H9 (cell line): ENCODE results near the gene KIAA1958. TPM values are rescaled to one million over a fixed set of nuclear protein-coding genes. Genes with fewer than 3 reads are reported as not detected.

ENCODE experiments used
- DNase-seq: peaks from one replicate; pipeline ENCODE4 v3.0.0-alpha.2; 2017
- H2AFZ ChIP-seq: one replicate; pipeline ENCODE4 v1.6.1; 2013; ENCODE audit warnings: mild to moderate bottlenecking, low read length, control low read depth, moderate library complexity
- H2AK5ac ChIP-seq: 2 replicates; pipeline ENCODE4 v1.6.1; 2013; ENCODE audit warnings: low read length, control low read depth, mixed read lengths; ENCODE audit not compliant: insufficient read length
- H2BK120ac ChIP-seq: one replicate; pipeline ENCODE4 v1.6.1; 2013; ENCODE audit warnings: low read depth, mild to moderate bottlenecking, low read length, control low read depth, inconsistent platforms; ENCODE audit not compliant: poor library complexity, severe bottlenecking
- H2BK12ac ChIP-seq: 2 replicates; pipeline ENCODE4 v1.6.1; 2013; ENCODE audit warnings: low read length, control low read depth, mixed read lengths, low read depth; ENCODE audit not compliant: insufficient read length
- H2BK15ac ChIP-seq: 2 replicates; pipeline ENCODE4 v1.6.1; 2013; ENCODE audit warnings: low read depth, low read length, control low read depth
- H2BK20ac ChIP-seq: one replicate; pipeline ENCODE4 v1.6.1; 2013; ENCODE audit warnings: low read depth, mild to moderate bottlenecking, low read length, control low read depth, inconsistent platforms; ENCODE audit not compliant: poor library complexity, severe bottlenecking
- H2BK5ac ChIP-seq: 2 replicates; pipeline ENCODE4 v1.6.1; 2013; ENCODE audit warnings: low read length, control low read depth, mixed read lengths; ENCODE audit not compliant: insufficient read length
- H3K14ac ChIP-seq: 2 replicates; pipeline ENCODE4 v1.6.1; 2013; ENCODE audit warnings: low read length, control low read depth; ENCODE audit not compliant: insufficient read depth
- H3K18ac ChIP-seq: 2 replicates; pipeline ENCODE4 v1.6.1; 2013; ENCODE audit warnings: low read depth, mild to moderate bottlenecking, mixed read lengths, low read length, control low read depth; ENCODE audit not compliant: insufficient read length
- H3K23ac ChIP-seq: 2 replicates; pipeline ENCODE4 v1.6.1; 2013; ENCODE audit warnings: low read length, control low read depth, mixed read lengths, low read depth; ENCODE audit not compliant: insufficient read length
- H3K23me2 ChIP-seq: 2 replicates; pipeline ENCODE4 v1.6.1; 2013; ENCODE audit warnings: low read depth, mild to moderate bottlenecking, mixed read lengths, low read length, control low read depth; ENCODE audit not compliant: insufficient read length, poor library complexity, severe bottlenecking
- H3K27ac ChIP-seq: 2 replicates; pipeline ENCODE4 v1.5.1; 2013; ENCODE audit warnings: low read length, control low read depth, mixed read lengths, low read depth; ENCODE audit not compliant: insufficient read length
- H3K27me3 ChIP-seq: 2 replicates; pipeline ENCODE4 v1.6.1; 2013; ENCODE audit warnings: low read length, control low read depth, inconsistent platforms; ENCODE audit not compliant: insufficient read depth
- H3K4ac ChIP-seq: 2 replicates; pipeline ENCODE4 v1.6.1; 2013; ENCODE audit warnings: low read depth, mild to moderate bottlenecking, control low read depth, inconsistent platforms, low read length, moderate library complexity
- H3K4me1 ChIP-seq: 2 replicates; pipeline ENCODE4 v1.6.1; 2013; ENCODE audit warnings: low read length, control low read depth, inconsistent platforms; ENCODE audit not compliant: insufficient read depth
- H3K4me2 ChIP-seq: 2 replicates; pipeline ENCODE4 v1.6.1; 2013; ENCODE audit warnings: low read length, control low read depth, mixed read lengths; ENCODE audit not compliant: insufficient read length, insufficient read depth
- H3K56ac ChIP-seq: 2 replicates; pipeline ENCODE4 v1.6.1; 2013; ENCODE audit warnings: low read depth, mild to moderate bottlenecking, mixed read lengths, low read length, control low read depth; ENCODE audit not compliant: insufficient read length
- H3K79me1 ChIP-seq: 2 replicates; pipeline ENCODE4 v1.6.1; 2013; ENCODE audit warnings: low read depth, mild to moderate bottlenecking, moderate library complexity, low read length, control low read depth, inconsistent platforms; ENCODE audit not compliant: insufficient read depth, poor library complexity, severe bottlenecking
- H3K79me2 ChIP-seq: 2 replicates; pipeline ENCODE4 v1.6.1; 2013; ENCODE audit warnings: low read length, control low read depth, inconsistent platforms; ENCODE audit not compliant: insufficient read depth
- H3K9ac ChIP-seq: 2 replicates; pipeline ENCODE4 v1.6.1; 2013; ENCODE audit warnings: low read length, control low read depth, mixed read lengths; ENCODE audit not compliant: insufficient read length; ENCODE audit errors: extremely low read depth
- H3K9me3 ChIP-seq: one replicate; pipeline ENCODE4 v1.6.1; 2013; ENCODE audit warnings: low read depth, low read length, inconsistent platforms; ENCODE audit not compliant: control insufficient read depth
- H3T11ph ChIP-seq: one replicate; pipeline ENCODE4 v1.6.1; 2013; ENCODE audit warnings: mild to moderate bottlenecking, low read length, control low read depth, inconsistent platforms
- H4K20me1 ChIP-seq: one replicate; pipeline ENCODE4 v1.6.1; 2013; ENCODE audit not compliant: control insufficient read depth, insufficient read length, insufficient read depth
- H4K5ac ChIP-seq: 2 replicates; pipeline ENCODE4 v1.6.1; 2013; ENCODE audit warnings: low read depth, mild to moderate bottlenecking, mixed read lengths, low read length, control low read depth; ENCODE audit not compliant: insufficient read length
- H4K8ac ChIP-seq: replicated peaks from 2 replicates; pipeline ENCODE4 v1.6.1; 2013; ENCODE audit warnings: low read length, control low read depth, mixed read lengths, low read depth; ENCODE audit not compliant: insufficient read length
- H4K91ac ChIP-seq: 2 replicates; pipeline ENCODE4 v1.6.1; 2013; ENCODE audit warnings: low read depth, mild to moderate bottlenecking, moderate library complexity, mixed read lengths, low read length, control low read depth; ENCODE audit not compliant: insufficient read length
- H3K27ac Mint-ChIP-seq, 3 experiments: 2 replicates in 2 of 3; 3 replicates in 1 of 3; pipeline ENCODE4 v1.8.0; 2020 to 2021; ENCODE audit warnings: mixed read lengths in 3 of 3, mild to moderate bottlenecking in 1 of 3, moderate library complexity in 1 of 3
- H3K27me3 Mint-ChIP-seq: 2 replicates; pipeline ENCODE4 v1.8.0; 2021; ENCODE audit warnings: low read depth, mild to moderate bottlenecking, moderate library complexity, mixed read lengths
- H3K36me3 Mint-ChIP-seq, 3 experiments: 2 replicates in 2 of 3; 3 replicates in 1 of 3; pipeline ENCODE4 v1.8.0; 2020 to 2021; ENCODE audit warnings: low read depth in 3 of 3, mixed read lengths in 3 of 3; ENCODE audit not compliant: insufficient read depth in 1 of 3
- H3K4me1 Mint-ChIP-seq, 2 experiments: 2 replicates each; pipeline ENCODE4 v1.8.0; 2020; ENCODE audit warnings: mixed read lengths in 2 of 2
- H3K4me3 Mint-ChIP-seq, 2 experiments: 2 replicates in 1 of 2; 3 replicates in 1 of 2; pipeline ENCODE4 v1.8.0; 2020 to 2021; ENCODE audit warnings: mild to moderate bottlenecking in 2 of 2, mixed read lengths in 2 of 2, moderate library complexity in 1 of 2
- H3K9me3 Mint-ChIP-seq, 2 experiments: 2 replicates in 1 of 2; 3 replicates in 1 of 2; pipeline ENCODE4 v1.8.0; 2020; ENCODE audit warnings: mild to moderate bottlenecking in 2 of 2, mixed read lengths in 2 of 2, moderate library complexity in 1 of 2
- CTCF ChIP-seq: fragments of 200-600 bp; sonication (generic); conservative IDR thresholded peaks from 3 replicates; pipeline ENCODE4 v1.8.0; 2021; ENCODE audit warnings: antibody characterized with exemption, mild to moderate bottlenecking
- WGBS: extraction: QIAGEN DNeasy Blood & Tissue Kit; methylation state at CpG from one replicate; pipeline ENCODE4 v1.1.7; 2013; ENCODE audit warnings: missing lambda C conversion rate, low lambda C conversion rate, mixed read lengths; ENCODE audit not compliant: insufficient read length; ENCODE audit errors: extremely low coverage; 5-methylcytosine and 5-hydroxymethylcytosine counted together
- total RNA-seq: library from RNA; stranded (reverse); gene quantifications from 2 replicates; pipeline ENCODE4 v1.2.1, GENCODE V29; 2021

KIAA1958 gene
- total RNA-seq, 1 experiment from 2014 or later: 34.0 TPM

- Histone ChIP-seq H2BK12ac (no peak overlapping the region), H4K20me1 (no peaks in the 10 kb centered on the region), H3K56ac (no peak overlapping the region), H3K14ac (no peak overlapping the region), H3K27ac (no peak overlapping the region), H4K5ac (no peak overlapping the region), H3K23me2 (no peaks in the 10 kb centered on the region), H3K79me2 (no peaks in the 10 kb centered on the region), H3K79me1 (no peaks in the 10 kb centered on the region), H4K91ac (no peak overlapping the region), H3K9me3 (no peaks in the 10 kb centered on the region), H3K4ac (no peak overlapping the region), H2BK120ac (no peak overlapping the region), H3K18ac (no peak overlapping the region), H2BK20ac (no peak overlapping the region), H3K9ac (no peak overlapping the region), H3T11ph (no peak overlapping the region), H3K27me3 (no peaks in the 10 kb centered on the region), H2AFZ (no peak overlapping the region), H3K4me1 (no peaks in the 10 kb centered on the region), H2BK5ac (no peak overlapping the region), H2BK15ac (no peak overlapping the region), H4K8ac (no peak overlapping the region), H3K4me2 (no peak overlapping the region), H2AK5ac (no peak overlapping the region), H3K23ac (no peak overlapping the region)
- H3K36me3 Mint-ChIP-seq: peaks cover 0 to 4% (median 4%) of the 10 kb centered on the region in 3 experiments; a peak in 4 of 7 replicates
- TF ChIP-seq CTCF: no peak
- H3K4me1 Mint-ChIP-seq: no peaks in the 10 kb centered on the region
- H3K4me3 Mint-ChIP-seq: no peak overlapping the region
- no peak for DNase-seq
- no peaks in the 10 kb centered on the region for H3K27me3 Mint-ChIP-seq
- no CpG with 5 or more reads among the region's 2 CpGs for WGBS
- H3K27ac Mint-ChIP-seq: no peak overlapping the region
- no peaks in the 10 kb centered on the region for H3K9me3 Mint-ChIP-seq
Observed at GRCh38 chr9:112439825-112440224, 46.8 kb upstream of the KIAA1958 start.
